NCI-H510A treated with DMSO at 0.1 percent for 48 hours (cell line): Measurements from ENCODE around the gene ITPR2.
"Not testable (repeated sequence)": the region's sequence is repeated elsewhere in the genome, so short reads cannot be mapped to it uniquely, and the experiment has no call there.

Source experiments
- DNase-seq: peaks from one replicate; lab custom pipeline; 2025; lab: John Stamatoyannopoulos, UW

The ITPR2 gene

DNA sequence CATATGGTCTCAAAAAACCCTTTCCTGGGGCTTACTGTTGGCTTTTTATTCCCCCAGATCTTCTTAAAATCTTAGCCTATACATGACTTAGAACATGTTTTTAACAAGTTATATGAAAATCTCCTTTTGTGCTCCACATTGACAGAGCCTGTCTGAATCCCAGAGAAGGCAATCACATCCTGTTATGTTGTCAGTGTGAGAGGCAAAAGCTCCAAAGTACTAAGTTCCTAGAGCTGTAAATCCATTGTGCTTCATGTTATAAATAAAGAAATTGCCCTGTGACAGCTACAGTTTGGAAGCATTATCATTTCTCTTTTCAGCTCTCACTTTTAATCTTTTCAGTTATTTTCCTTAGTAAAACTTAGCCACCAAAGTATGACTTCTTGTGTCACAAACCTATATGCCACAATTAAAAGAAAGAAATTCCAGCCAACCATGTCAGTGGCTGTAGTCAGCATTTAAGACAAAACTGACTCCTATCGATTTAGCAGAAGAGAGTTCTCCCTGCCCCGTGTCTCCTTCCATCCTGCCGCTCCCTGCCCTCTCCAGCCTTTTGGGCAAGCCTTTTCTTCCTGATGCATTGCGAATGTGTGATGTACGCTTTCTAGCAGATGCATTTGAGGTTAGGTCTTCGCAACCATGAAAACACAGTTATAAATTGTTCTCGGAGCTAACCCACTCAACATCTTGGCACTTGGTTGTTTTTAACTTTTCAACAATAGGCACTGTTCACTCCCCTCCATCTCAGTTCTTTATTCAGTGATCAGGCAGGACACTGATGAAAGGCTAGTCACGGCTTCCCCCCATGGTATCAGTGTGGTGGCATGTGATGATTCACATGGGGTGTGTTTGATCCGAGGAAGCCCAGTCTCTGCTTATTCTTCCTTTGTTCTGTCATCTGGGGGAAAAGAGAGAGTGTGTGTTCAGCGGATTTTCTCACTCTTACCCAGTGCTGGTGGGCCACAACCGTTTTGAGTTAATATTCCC is 494.1 kb downstream of the ITPR2 start:
- DNase-seq = no peak

DNA sequence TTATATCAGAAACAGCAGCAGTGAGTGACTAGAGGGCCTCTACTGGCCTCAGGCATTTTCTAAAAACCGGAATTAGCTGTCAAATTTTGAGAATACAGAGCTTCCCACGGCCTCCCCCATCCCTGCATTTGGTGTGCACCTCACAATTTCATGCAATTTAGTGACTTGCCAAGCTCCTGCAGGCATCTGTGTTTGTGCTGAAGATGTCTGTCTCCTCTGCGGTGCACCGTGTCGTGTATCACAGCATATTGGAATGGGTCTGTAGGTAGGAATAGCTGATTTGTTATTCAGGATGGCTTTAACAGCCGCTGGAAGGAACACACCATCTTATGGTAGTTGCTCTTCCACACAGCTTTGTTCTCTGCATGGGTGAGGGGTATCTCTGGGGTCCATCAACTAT is 497.3 kb downstream of the ITPR2 start:
- DNase-seq = no peak

DNA sequence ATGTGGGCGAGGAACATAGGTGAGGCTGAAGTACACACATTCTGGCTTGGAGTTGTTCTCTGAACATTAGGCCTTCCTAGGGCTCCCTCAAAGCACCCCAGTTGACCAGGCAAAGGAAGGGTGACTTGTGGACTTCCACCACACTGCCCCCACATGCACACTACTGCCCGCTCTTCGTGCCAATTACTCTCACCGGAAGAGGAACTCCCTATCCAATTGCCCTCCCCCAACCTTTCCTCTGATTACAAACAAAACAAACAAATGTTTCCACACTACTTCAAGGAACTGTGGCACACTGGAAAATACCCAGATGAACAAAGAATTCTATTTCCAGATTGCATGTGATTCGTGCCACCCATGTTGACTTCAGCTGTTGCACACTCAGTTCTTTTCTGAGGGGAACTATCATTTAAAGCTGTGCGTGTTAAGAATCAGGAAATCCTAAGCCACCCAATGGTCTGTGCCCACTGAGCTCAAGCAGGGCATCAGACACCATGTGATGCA is 498.3 kb downstream of the ITPR2 start:
- DNase-seq = no peak

DNA sequence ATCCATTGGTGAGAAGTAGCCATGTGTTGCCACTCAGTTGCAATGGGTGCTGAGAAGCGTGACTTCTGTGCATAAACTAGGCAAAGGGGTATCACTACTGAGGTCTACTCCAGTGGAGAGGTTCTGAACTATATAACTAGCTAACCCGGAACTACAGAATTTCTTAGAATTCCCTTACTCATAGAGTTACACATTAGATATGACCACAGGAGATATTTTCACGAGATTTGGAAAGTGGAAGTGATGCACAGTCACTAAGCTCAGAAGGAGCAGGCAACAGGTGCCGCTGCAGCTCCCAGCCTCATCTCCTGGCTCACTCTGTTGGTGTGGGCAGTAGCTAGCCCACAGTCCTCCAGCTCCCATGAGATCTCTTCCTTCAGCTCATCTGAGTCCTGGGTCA is 501.0 kb downstream of the ITPR2 start:
- DNase-seq = no peak

DNA sequence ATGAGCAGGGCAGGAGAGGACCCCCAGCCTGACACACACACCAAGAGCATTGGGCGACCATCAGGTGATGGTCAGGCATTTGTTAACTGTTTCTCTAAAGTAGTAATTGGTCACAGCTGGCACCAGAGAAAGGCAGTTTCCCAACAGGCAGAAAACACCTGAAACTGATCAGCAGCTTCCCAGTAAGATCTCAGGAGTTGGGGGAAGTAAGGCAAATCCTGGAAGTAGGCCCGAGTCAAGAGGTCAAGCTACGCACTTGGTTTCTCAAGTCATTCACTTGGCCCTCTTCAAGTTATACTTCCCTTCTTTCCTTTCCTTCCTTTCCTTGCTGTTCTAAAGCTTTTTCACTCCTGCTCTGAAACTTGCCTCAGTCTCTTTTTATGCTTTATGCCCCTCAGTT is 501.9 kb downstream of the ITPR2 start:
- DNase-seq = no peak

DNA sequence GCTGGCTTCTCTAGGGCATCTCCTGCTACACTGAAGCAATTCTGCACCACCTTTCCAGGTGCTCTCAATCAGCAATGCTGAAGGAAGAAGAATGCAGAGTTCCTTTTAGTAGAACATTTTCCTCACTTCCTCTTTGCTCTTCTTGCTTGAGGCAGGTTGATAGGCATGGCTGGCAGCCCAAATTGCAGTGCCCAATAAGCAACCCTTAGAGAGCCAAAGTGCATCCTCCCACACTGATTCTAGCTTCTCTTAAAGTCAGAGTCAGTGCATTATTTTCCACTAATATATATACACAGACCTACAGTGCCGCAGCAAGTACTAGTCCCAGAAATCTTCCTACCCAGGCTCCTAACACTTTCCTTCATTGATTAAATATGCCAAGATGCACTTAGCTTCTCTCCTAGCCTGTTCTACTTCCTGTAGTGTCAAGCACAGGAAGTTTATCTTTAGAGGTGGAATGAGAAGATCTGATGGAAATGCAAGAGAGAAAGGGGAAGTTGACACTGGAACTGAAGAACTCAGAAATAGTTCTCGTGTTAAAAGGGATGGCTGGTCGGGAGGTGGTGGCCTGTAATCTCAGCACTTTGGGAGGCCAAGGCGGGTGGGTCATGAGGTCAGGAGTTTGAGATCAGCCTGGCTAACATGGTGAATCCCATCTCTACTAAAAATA is 504.9 kb downstream of the ITPR2 start:
- no peak for DNase-seq

DNA sequence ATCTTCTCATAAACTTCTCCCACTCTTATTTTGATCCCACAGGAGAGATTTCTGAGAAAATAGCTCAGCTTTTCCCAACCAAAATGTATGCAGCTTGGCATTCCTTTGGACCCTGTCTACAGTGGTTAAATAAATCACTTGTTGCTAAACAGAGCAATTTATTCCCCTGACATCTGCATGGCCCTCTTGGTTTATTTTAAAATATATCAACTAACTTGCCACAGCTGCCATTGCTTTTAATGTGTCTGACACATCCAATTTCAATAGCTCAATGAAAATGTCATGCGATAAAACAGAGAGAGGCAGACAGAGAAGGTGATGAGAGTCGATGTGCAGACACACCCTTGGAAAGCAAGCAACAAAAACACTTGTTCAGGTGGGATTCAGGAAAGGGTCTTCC is 509.3 kb downstream of the ITPR2 start:
- no peak for DNase-seq

DNA sequence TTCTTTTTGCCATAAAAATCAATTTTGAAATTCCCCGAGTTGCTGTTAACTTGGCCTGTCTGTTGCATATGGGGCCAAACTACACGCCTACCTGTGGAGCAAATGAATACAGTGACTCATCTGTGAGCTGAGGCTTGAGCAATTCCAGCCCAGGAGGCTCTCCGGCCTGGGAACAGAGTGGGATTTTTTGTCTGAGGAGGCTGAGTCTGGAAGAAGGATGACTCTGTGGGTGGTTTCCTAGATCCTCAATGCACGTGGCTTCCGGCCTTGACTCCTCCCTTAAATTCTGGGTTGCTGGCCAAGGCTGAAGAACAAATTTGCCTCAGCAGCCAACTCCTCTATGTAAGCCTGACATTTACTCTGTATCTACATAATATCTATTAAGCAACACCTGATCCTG is 513.5 kb downstream of the ITPR2 start:
- no peak for DNase-seq

DNA sequence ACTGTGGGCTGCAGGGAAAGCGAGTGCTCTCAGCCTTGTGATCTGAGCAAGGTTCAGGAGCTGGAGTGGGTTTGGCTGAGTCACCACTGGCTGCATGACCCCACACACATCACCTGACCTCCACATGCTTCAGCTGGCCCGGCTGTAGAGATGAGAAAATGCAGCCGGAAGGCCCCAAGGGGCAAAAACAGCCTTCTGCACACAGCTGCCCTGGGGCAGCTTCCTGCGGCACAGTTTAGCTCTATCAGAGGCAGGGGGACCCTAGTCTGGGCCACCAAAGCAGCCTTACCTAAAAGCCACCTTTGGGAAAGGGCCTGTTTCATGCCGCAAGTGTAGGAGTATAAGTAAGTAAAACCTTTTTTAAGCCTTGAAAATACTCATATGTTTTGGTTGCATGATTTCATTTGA is 514.3 kb downstream of the ITPR2 start:
- DNase-seq = no peak

DNA sequence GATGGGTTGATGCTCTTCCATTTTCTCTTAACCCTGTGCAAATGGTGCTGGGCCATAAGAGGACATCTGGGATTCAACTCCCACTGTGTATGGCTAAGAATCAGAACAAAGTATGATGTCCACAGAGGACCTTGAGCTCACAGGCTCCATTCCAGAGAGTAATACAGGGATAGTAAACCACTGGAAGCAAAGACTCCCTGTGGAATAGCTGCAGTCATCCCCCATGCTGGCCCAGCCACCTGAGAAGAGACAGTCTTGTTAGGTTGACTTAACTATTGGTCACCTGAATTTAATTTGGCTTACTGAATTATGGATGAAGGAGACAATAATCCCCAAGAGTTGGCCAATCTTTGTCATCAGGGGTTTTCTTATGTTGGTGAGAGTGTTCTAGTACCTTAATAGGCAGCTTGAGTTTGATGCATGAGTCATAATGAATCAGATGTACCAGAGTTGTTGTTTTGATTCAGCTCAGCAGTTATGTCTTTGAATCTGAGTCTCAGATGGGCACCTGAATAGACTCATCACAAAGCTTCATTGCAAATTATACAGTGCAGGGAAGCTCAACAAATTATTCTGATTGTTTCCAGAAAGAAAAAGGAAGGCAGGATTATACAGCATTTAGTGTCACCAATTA is 514.9 kb downstream of the ITPR2 start:
- DNase-seq = no peak

DNA sequence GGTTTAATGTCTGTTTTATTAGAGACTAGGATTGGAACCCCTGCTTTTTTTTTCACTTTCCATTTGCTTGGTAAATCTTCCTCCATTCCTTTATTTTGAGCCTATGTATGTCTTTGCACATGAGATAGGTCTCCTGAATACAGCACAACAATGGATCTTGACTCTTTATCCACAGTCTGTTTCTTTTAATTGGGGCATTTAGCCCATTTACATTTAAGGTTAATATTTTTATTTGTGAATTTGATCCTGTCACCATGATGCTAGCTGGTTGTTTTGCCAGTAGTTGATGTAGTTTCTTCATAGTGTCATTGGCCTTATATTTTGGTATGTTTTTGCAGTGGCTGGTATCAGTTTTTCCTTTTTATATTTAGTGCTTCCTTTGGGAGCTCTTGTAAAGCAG is 518.9 kb downstream of the ITPR2 start:
- DNase-seq = not testable (repeated sequence)

DNA sequence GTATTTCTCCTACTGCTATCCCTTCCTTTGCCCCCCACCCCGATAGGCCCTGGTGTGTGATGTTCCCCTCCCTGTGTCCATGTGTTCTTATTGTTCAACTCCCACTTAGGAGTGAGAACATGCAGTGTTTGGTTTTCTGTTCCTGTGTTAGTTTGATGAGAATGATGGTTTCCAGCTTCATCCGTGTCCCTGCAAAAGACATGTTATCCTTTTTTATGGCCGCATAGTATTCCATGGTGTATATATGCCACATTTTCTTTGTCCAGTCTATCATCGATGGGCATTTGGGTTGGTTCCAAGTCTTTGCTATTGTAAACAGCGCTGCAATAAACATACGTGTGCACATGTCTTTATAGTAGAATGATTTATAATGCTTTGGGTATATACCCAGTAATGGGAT is 522.5 kb downstream of the ITPR2 start:
- not testable (repeated sequence) for DNase-seq

DNA sequence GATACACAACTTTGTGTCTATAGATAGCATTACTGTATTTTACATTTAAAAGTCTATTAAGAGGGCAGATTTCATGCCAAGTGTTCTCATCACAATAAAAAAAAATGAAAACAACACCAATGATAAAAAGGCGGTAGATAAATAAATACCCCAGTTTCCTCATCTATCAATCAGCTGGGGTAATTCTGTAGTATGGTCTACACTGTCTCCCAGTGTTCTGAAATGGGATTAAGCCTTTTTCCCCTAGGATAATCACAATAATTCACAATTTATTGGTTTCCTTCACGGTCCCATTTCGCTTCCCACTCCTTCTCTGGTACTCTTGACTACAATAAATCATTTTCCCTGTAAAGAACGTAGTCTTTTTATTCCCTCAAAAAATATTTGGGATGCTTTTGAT is 523.4 kb downstream of the ITPR2 start:
- no peak for DNase-seq

DNA sequence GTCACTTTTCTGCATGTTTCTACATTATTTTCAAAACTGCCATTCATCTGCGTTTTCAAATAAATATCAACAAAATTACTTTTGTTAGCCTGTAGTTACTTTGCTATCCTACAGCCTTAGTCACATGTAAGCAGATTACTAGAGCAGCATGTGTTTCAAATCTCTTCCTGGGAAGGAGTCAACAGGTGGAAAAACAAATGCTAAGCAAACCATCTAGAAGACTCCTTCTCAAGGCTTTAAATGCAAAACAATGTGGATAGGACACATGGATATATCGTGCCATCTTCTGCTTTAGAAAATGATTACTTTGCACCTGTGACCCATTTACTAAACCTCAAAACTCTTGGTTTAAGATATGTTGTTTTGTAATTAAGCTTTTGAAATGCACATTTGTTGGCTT is 528.7 kb downstream of the ITPR2 start:
- DNase-seq = no peak

DNA sequence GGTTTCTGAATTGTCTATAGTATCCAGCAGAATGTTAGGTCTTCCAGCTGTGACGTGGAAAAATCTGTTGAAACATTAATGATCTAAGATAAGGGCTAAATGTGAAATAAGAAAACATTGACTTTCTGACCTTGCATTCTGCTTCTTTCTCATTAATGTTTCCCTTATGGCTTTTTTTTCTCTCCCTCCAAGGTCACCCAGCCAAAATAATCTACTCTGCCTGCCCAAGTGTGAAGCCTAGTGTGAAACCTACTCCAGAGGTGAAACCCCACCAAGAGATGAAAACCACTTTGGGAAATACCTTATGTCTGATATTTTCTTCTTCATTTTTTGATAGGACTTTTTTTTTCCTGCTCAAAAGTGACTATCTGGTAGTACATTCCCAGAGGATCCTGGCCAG is 529.6 kb downstream of the ITPR2 start:
- no peak for DNase-seq

DNA sequence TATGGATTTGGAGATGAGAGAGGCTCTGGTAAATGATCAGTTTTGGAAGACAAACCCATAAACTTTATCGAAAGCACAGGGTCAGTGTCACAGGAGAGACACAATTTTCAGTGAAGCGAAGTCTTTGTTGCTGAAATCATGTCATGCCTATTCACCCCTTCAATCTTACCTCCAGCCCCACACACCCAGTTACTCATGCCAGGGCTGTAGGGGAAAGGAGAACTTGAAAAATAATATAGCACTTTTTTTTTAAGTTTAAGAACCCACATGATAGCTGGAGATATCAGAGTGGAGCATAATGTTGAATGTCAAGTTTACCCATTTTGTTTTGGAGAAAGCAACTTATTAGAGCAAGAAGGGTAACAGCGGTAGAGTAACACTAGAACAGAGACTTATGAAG is 530.2 kb downstream of the ITPR2 start:
- DNase-seq = no peak

DNA sequence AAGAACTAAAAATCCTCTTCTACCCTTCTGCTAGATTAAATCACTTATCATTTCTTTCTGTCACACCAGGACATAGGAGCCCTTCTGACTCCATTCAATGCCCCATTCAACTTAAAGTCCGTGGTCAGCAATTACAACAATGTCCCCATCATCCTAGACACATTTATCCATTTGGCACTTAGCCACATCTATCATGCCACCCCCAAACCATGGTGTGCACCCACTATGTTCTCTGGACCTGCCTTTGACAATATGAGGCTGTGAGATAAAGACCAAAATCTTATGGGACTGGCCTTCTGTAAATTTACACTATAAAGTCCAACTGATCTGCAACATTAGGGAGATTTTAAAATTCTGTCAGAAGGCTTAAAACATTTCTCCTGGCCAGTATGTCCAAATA is 533.2 kb downstream of the ITPR2 start:
- DNase-seq = no peak

DNA sequence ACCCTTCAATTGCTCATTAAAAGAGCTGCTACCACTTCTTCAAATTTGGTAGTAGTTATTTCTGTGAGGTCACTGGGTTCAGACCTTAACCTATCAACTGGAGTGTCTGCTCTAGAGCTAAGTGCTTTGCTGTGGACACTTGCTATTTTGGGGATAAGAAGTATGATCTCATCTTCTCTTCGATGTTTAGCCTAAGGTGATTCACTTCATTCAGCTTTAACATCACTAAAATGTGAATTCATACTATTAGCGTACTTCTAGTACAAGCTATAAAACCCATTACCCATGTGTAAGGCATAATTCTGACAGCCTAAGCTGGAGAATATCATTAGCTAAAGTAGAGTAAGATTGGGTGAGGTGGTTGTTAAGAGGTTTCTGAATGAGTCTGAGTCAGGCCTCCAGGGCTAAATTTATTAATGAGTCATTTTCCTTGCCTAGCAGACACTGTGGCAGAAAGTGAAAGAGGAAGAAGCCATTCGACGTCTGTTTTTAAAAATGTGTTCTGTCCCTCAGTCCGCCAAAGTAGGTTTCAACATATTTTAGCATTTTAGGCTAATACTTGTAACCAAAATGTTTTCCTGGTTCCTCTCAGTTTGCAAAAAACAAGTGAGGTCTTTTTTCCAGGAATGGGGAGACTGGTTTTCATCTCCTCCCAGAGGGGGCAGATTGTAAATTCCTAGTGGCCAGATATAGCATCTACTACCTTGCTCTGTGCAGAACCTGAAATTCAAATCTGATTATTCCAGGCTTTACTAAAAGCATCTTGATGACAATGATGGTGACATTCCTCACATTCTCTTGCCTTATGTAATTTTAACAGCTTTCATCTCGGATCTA is 534.0 kb downstream of the ITPR2 start:
- DNase-seq = no peak

DNA sequence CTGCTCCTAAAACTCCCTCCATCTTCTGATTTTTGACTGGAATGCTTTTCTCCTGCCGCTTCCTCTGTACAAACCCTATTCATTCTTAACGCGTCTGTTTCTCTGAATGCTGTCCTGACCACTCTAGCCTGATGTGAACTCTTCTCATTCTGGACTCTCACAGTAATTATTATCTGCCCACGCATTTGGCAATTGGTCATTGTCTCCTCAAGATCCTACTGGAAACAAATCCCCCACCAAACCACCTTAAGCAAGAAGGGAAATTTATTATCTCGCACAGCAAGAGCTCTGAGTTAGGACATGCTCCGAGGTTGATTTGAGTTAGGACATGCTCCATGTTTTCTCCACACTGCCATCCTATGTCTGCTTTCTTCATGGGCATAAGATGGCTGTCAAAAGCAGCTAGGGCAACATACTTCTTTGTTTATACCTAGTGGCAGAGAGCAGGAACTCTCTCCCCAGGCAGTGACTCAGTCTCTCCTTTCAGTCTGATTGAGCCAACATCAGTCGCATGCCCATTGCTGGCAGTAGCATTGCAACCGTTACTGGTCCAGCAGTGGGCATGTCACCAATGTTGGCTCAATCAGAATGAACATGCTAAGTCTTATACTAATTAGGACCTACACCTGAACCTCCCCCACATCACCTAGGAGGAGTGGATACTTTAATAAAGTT is 535.5 kb downstream of the ITPR2 start:
- no peak for DNase-seq

DNA sequence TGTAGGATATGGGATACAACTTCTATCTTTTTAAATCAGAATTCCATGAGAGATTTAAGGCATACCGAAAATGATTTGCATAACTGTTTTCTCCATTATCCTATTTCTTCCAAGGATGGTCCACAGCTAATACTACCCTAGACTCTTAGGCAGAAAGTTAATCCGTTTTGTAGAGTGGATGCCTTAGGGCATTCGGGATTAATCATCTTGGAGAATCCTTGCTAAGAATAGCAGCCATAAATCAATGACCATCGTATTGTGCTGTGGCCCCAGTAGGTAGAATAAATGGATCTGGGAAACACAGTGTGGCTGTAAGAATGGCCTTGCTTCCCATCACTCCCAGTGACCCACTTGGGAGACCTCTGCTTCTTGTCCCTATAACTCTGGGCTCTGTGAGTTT is 538.0 kb downstream of the ITPR2 start:
- DNase-seq = no peak

DNA sequence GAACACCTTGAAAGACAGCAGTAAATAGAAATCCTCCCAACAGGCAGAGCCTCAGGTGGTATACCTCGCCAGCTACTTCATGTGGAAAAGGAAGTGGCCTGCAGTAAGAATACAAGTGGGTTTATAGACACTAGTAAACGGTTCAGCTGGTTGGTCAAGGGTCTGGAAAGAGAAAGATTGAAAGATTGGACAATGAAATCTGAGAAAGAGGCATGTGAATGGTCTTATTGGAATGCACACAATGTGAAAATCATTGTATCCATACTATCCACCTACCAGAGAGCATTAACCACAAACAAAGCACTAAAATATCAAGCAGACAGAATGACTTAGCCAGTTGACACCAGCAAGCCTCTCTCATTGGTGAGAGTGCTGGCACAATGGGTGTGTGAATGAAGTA is 539.4 kb downstream of the ITPR2 start:
- no peak for DNase-seq
